Measurements from ENCODE around the gene ZMYND11. TPM values are rescaled to one million over a fixed set of nuclear protein-coding genes. Genes with fewer than 3 reads are reported as not detected.

ZMYND11 gene
- total and polyA plus RNA-seq, 2 experiments from 2014 or later, result 31.5 to 70.2 TPM

- peak overlapping the region; percentile 51 for H3K27ac ChIP-seq
- H3K36me3 ChIP-seq (replicated peaks; ENCODE audit: insufficient read depth, low read depth), result no peaks in the 10 kb centered on the region
- H3K9me3 ChIP-seq (ENCODE audit: low read depth), result no peaks in the 10 kb centered on the region
- DNase-seq (ENCODE audit: low spot score), result peak; percentile 33
- no peaks in the 10 kb centered on the region for H3K79me2 ChIP-seq
- H3K4me2 ChIP-seq, result no peak overlapping the region
- 72% methylated on average over 3 of the region's 3 CpGs for WGBS (ENCODE audit: low lambda C conversion rate, missing lambda C conversion rate)
- H2AFZ ChIP-seq, result no peak overlapping the region
- H3K9me2 ChIP-seq (replicated peaks; ENCODE audit: insufficient read depth), result no peaks in the 10 kb centered on the region
- no peaks in the 10 kb centered on the region for H3K27me3 ChIP-seq
- H4K20me1 ChIP-seq (ENCODE audit: insufficient read depth, poor library complexity, severe bottlenecking), result no peaks in the 10 kb centered on the region
- peaks cover 10% of the 10 kb centered on the region for H3K4me1 ChIP-seq (ENCODE audit: insufficient read depth)
- no peak overlapping the region for H3K4me3 ChIP-seq
- TF ChIP-seq CTCF (IDR thresholded peaks at IDR 0.05; ENCODE audit: poor library complexity) (no peak), EZH2 (IDR thresholded peaks at IDR 0.05; ENCODE audit: borderline replicate concordance) (no peak), EZH2phosphoT487 (IDR thresholded peaks at IDR 0.05; ENCODE audit: low read depth, severe bottlenecking, unreplicated experiment) (no peak)
Observed at GRCh38 chr10:112246-112645, 23.0 kb upstream of the ZMYND11 start.

- no peak overlapping the region for H2AFZ ChIP-seq
- DNase-seq (ENCODE audit: low spot score), result no peak
- no peaks in the 10 kb centered on the region for H3K4me1 ChIP-seq (ENCODE audit: insufficient read depth)
- H3K9me3 ChIP-seq (ENCODE audit: low read depth), result no peaks in the 10 kb centered on the region
- no peak overlapping the region for H3K27ac ChIP-seq
- H3K36me3 ChIP-seq (replicated peaks; ENCODE audit: insufficient read depth, low read depth), result no peaks in the 10 kb centered on the region
- H3K4me3 ChIP-seq, result no peak overlapping the region
- TF ChIP-seq EZH2phosphoT487 (IDR thresholded peaks at IDR 0.05; ENCODE audit: low read depth, severe bottlenecking, unreplicated experiment) (no peak), EZH2 (IDR thresholded peaks at IDR 0.05; ENCODE audit: borderline replicate concordance) (no peak), CTCF (IDR thresholded peaks at IDR 0.05; ENCODE audit: poor library complexity) (no peak)
- no peaks in the 10 kb centered on the region for H3K79me2 ChIP-seq
- H3K9me2 ChIP-seq (replicated peaks; ENCODE audit: insufficient read depth), result no peaks in the 10 kb centered on the region
- H3K27me3 ChIP-seq, result no peaks in the 10 kb centered on the region
- H4K20me1 ChIP-seq (ENCODE audit: insufficient read depth, poor library complexity, severe bottlenecking), result no peaks in the 10 kb centered on the region
- 53% methylated on average over 1 of the region's 1 CpG for WGBS (ENCODE audit: low lambda C conversion rate, missing lambda C conversion rate)
- H3K4me2 ChIP-seq, result no peak overlapping the region
Observed at GRCh38 chr10:124874-125273, 10.4 kb upstream of the ZMYND11 start.

- WGBS (ENCODE audit: low lambda C conversion rate, missing lambda C conversion rate), result 96% methylated on average over 9 of the region's 9 CpGs
- TF ChIP-seq CTCF (IDR thresholded peaks at IDR 0.05; ENCODE audit: poor library complexity) (no peak), EZH2 (IDR thresholded peaks at IDR 0.05; ENCODE audit: borderline replicate concordance) (no peak), EZH2phosphoT487 (IDR thresholded peaks at IDR 0.05; ENCODE audit: low read depth, severe bottlenecking, unreplicated experiment) (no peak)
- Histone ChIP-seq H3K79me2 (peaks cover 15% of the 10 kb centered on the region), H3K9me3 (ENCODE audit: low read depth) (no peaks in the 10 kb centered on the region), H4K20me1 (ENCODE audit: insufficient read depth, poor library complexity, severe bottlenecking) (no peaks in the 10 kb centered on the region), H3K9me2 (replicated peaks; ENCODE audit: insufficient read depth) (no peaks in the 10 kb centered on the region), H3K36me3 (replicated peaks; ENCODE audit: insufficient read depth, low read depth) (no peaks in the 10 kb centered on the region), H3K27ac (no peak overlapping the region), H2AFZ (no peak overlapping the region), H3K27me3 (no peaks in the 10 kb centered on the region), H3K4me3 (no peak overlapping the region), H3K4me2 (no peak overlapping the region), H3K4me1 (ENCODE audit: insufficient read depth) (peaks cover 13% of the 10 kb centered on the region)
- no peak for DNase-seq (ENCODE audit: low spot score)
Observed at GRCh38 chr10:127612-128432, 7.4 kb upstream of the ZMYND11 start.

All from hepatocyte (in vitro differentiated cells).